GM04503 (cell line): ENCODE results near the gene WDR17.

Experiments used
- DNase-seq: peaks from one replicate; pipeline ENCODE4 v3.0.0-alpha.2; 2012; ENCODE audit warnings: low read depth

The WDR17 gene

GRCh38 chr4:176099314-176099713 lies 33.7 kb downstream of the WDR17 start:
- no peak for DNase-seq

GRCh38 chr4:176102414-176103063 lies 36.9 kb downstream of the WDR17 start:
- DNase-seq = no peak

GRCh38 chr4:176107695-176108094 lies 42.1 kb downstream of the WDR17 start:
- DNase-seq = no peak

- DNase-seq = no peak
Observed at GRCh38 chr4:176123710-176124407, 58.2 kb downstream of the WDR17 start.

GRCh38 chr4:176125063-176125462 lies 59.4 kb downstream of the WDR17 start:
- DNase-seq = no peak

GRCh38 chr4:176134670-176135069 lies 69.0 kb downstream of the WDR17 start:
- no peak for DNase-seq

GRCh38 chr4:176137631-176138030 lies 72.0 kb downstream of the WDR17 start:
- peak; percentile 3 for DNase-seq

GRCh38 chr4:176139518-176139917 lies 73.9 kb downstream of the WDR17 start:
- no peak for DNase-seq

- DNase-seq = no peak
Observed at GRCh38 chr4:176142253-176142652, 76.6 kb downstream of the WDR17 start.

GRCh38 chr4:176149680-176150355 lies 84.2 kb downstream of the WDR17 start:
- no peak for DNase-seq

- peak; percentile 3 for DNase-seq
Observed at GRCh38 chr4:176150356-176150682, 84.7 kb downstream of the WDR17 start.

- DNase-seq = no peak
Observed at GRCh38 chr4:176150704-176151103, 85.1 kb downstream of the WDR17 start.

GRCh38 chr4:176153124-176153523 lies 87.5 kb downstream of the WDR17 start:
- no peak for DNase-seq

- peak; percentile 54 for DNase-seq
Observed at GRCh38 chr4:176156656-176157055, 91.0 kb downstream of the WDR17 start.

GRCh38 chr4:176163041-176163440 lies 97.4 kb downstream of the WDR17 start:
- DNase-seq = no peak

- DNase-seq = peak; percentile 57
Observed at GRCh38 chr4:176185051-176185450, 119.4 kb downstream of the WDR17 start.

GRCh38 chr4:176186067-176186466 lies 120.4 kb downstream of the WDR17 start:
- DNase-seq = no peak

GRCh38 chr4:176186671-176187395 lies 121.2 kb downstream of the WDR17 start:
- no peak for DNase-seq

GRCh38 chr4:176187624-176188023 lies 122.0 kb downstream of the WDR17 start:
- DNase-seq = no peak

GRCh38 chr4:176188654-176189053 lies 123.0 kb downstream of the WDR17 start:
- DNase-seq = no peak

- no peak for DNase-seq
Observed at GRCh38 chr4:176189891-176190795, 124.5 kb downstream of the WDR17 start.

- DNase-seq = no peak
Observed at GRCh38 chr4:176191974-176192373, 126.3 kb downstream of the WDR17 start.
